AG09319 (cell line): Measurements from ENCODE around the gene FANCD2OS.

ENCODE experiments used
- DNase-seq: peaks from one replicate; pipeline ENCODE4 v3.0.0-alpha.2; 2010; ENCODE audit warnings: low read depth; ENCODE audit errors: extremely low read depth
- TF ChIP-seq, protein P1 (sequence below): IDR thresholded peaks from 2 replicates; pipeline ENCODE4 v1.5.1; 2011; ENCODE audit warnings: low read depth, mild to moderate bottlenecking, inconsistent platforms, low read length, moderate library complexity

Gene FANCD2OS

DNA sequence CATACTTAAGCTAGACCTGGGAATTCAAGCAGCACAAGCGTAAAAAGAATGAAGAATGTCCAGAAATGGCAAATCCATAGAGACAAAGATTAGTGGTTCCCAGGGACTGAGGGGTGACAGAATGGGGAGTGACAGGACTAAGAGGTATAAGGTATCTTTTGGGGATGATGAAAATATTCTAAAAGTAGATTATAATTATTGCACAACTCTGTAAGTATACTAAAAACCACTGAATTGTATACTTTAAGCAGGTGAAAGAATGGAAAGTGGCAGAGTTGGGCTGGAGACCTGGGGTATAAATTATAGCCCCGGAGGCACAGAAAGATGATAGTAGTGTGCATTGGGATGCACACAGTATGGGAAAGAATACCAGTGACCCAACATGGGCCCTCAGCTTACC is 13.0 kb upstream of the FANCD2OS start:
- no peak for DNase-seq
- TF ChIP-seq, protein P1, sequence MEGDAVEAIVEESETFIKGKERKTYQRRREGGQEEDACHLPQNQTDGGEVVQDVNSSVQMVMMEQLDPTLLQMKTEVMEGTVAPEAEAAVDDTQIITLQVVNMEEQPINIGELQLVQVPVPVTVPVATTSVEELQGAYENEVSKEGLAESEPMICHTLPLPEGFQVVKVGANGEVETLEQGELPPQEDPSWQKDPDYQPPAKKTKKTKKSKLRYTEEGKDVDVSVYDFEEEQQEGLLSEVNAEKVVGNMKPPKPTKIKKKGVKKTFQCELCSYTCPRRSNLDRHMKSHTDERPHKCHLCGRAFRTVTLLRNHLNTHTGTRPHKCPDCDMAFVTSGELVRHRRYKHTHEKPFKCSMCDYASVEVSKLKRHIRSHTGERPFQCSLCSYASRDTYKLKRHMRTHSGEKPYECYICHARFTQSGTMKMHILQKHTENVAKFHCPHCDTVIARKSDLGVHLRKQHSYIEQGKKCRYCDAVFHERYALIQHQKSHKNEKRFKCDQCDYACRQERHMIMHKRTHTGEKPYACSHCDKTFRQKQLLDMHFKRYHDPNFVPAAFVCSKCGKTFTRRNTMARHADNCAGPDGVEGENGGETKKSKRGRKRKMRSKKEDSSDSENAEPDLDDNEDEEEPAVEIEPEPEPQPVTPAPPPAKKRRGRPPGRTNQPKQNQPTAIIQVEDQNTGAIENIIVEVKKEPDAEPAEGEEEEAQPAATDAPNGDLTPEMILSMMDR: no peak

DNA sequence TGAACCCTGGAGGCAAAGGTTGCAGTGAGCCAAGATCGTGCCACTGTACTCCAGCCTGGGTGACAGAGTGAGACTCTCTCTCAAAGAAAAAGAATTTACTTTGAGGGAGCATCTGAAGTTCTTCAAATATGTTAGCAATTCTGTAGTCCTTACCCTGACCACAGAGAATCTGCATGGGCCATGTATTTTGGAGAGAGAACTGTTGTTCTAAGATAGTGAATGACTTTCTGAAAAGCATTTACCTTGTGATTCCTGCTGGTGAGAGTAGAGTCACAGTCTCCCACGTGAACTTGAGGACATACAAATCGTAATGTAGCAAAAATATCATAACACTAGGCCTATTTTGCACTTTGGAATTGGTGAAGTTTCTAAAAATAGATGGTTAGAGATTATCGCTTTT is 11.3 kb upstream of the FANCD2OS start:
- TF ChIP-seq, protein P1: no peak
- no peak for DNase-seq

DNA sequence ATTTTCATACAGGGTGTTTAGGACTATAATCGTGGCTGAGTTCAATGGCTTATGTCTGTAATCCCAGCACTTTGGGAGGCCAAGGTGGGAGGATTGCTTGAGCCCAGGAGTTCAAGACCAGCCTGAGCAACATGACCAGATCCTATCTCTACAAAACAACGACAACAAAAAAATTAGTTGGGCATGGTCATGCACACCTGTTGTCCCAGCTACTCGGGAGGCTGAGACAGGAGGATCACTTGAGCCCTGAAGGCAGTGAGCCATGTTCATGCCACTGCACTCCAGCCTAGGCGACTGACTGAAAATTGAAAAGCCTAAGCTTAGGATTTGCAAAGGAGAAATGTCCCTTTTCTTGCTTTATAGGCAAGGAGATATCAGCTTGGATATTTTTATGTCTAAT is 8.9 kb upstream of the FANCD2OS start:
- no peak for DNase-seq

DNA sequence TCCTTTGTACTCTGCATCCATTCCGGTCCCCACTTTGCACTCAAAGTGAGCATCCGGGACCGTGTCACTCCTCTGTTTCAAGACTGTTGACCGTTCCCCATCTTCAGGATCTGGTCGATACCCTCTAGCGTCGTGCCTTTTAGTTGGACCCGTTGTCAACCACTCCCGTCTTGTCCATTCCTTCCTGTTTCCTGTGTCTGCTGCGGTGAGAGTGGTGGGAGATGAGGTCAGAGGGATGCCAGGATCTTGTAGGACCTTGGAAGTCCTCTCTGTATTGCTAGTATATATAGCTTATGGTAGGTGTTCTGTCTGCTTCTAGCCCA is 8.0 kb upstream of the FANCD2OS start:
- DNase-seq: no peak
- TF ChIP-seq, protein P1: no peak

More for the DNA sequence above, 8.9 kb upstream of the FANCD2OS start:
- TF ChIP-seq, protein P1: no peak

DNA sequence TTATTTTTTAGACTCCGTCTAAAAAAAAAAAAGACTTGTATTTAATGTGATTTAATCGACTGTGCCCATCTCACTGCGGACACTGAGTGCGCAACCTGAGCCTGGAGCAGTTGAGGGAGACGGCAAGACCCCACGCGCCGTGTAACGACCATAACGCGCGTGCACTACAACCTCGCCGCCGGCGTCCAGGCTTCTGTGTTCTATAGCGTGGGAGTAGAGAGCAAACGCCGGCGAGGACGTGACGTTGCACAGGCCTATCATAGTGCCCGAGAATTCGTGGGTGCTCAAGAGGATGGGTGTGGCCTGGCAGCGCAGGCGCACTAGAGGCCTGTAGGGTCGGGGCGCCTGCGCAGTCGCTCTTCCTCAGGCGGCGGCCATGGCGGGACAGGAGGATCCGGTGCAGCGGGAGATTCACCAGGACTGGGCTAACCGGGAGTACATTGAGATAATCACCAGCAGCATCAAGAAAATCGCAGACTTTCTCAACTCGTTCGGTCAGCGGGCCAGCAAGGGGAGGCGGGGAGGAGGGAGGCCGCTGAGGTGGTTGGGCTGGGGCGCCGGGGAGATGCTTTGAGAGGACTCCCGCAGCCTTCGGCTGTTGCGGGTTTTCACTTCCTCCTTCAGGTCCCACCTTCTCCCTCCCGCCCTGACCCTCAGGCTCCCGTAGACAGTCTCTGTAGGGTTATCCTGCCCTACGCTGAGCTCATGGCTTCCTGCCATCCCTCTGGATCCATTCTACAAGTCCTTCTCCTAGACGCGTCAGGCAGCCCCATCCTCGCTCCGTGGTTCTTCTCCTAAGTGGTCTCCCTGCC is 7.5 kb upstream of the FANCD2OS start, which contains the start of gene BRK1:
TSS of gene BRK1 (plus strand) at position 350 of the 812 bp plus-strand sequence. CDS start at position 377, 27 bp downstream.
- TF ChIP-seq, protein P1: no peak
- peak; percentile 90 for DNase-seq

DNA sequence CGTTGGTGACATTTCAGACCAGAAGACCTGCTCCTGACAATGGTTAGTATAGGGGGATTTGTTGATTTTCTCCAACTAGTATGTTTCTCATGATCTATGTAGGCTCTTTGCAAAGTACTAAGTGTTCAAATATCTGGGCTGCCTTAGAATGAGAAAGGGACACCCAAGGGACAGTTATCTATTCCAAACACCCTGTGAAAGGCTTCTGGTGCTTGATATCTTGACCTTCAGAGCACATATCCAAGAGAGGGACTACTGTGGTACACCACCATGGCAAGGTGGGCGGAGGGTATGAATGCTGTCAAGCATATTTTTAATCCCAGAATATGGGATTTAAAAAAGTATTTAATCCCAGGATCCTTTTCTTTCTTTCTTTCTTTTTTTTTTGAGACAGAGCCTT is 1.1 kb downstream of the FANCD2OS start:
- DNase-seq: no peak
- TF ChIP-seq, protein P1: no peak

DNA sequence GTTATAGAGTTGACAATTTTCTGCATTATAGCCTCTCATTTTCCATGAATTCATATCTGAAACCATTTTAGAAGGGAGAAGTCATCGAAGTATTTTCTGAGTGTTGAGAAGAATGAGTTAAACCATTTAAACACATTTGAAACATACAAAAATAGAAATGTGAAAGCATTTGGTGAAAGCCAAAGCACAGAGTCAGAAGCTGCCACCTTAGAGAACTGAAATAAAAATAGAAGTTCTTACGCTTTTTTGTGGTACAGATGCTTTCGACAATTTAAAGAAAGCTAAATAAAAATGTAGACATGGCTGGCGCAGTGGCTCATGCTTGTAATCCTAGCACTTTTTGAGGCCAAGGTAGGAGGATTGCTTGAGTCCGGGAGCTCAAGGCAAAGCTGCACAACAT is 9.0 kb downstream of the FANCD2OS start:
- DNase-seq: no peak
- TF ChIP-seq, protein P1: no peak
